ENCODE measurements around the gene RBBP5. TPM values are rescaled to one million over a fixed set of nuclear protein-coding genes. Genes with fewer than 3 reads are reported as not detected.
"Not testable (repeated sequence)": the region's sequence is repeated elsewhere in the genome, so short reads cannot be mapped to it uniquely, and the experiment has no call there.

Gene RBBP5
- total RNA-seq (2014; rRNA removed; shearing (Covaris generic); ENCODE audit: low replicate concordance), result 30.4 and 31.1 TPM in 2 replicates

GRCh38 chr1:205121660-205122488, at the start of gene RBBP5:
Gene RBBP5 (minus strand): TSS chr1:205121978. CDS start chr1:205121873, 105 bp downstream.
- in situ Hi-C loops (cut with HindIII; ENCODE audit: low pct_unique_long_range_greater_than_20kb, low sequenced_read_pairs), result no loop called here

GRCh38 chr1:205171369-205171768, 49.6 kb upstream of the RBBP5 start:
- in situ Hi-C loops (cut with HindIII; ENCODE audit: low pct_unique_long_range_greater_than_20kb, low sequenced_read_pairs), result no loop called here
- no peak for DNase-seq (ENCODE audit: low read depth)

More at GRCh38 chr1:205121660-205122488, at the start of gene RBBP5:
- DNase-seq (ENCODE audit: low read depth), result peak; percentile 96

- no peak for DNase-seq (ENCODE audit: low read depth)
- in situ Hi-C loops (cut with HindIII; ENCODE audit: low pct_unique_long_range_greater_than_20kb, low sequenced_read_pairs), result no loop called here
These were observed 48.9 kb upstream of the RBBP5 start for GRCh38 chr1:205170532-205171269.

GRCh38 chr1:205169248-205169647, 47.5 kb upstream of the RBBP5 start:
- in situ Hi-C loops (cut with HindIII; ENCODE audit: low pct_unique_long_range_greater_than_20kb, low sequenced_read_pairs), result no loop called here
- DNase-seq (ENCODE audit: low read depth), result no peak

GRCh38 chr1:205168291-205168690, 46.5 kb upstream of the RBBP5 start:
- in situ Hi-C loops (cut with HindIII; ENCODE audit: low pct_unique_long_range_greater_than_20kb, low sequenced_read_pairs), result no loop called here
- DNase-seq (ENCODE audit: low read depth), result no peak

- DNase-seq (ENCODE audit: low read depth), result no peak
- in situ Hi-C loops (cut with HindIII; ENCODE audit: low pct_unique_long_range_greater_than_20kb, low sequenced_read_pairs), result no loop called here
These were observed 40.5 kb upstream of the RBBP5 start for GRCh38 chr1:205162301-205162700.

GRCh38 chr1:205161076-205161475, 39.3 kb upstream of the RBBP5 start:
- DNase-seq (ENCODE audit: low read depth), result no peak
- in situ Hi-C loops (cut with HindIII; ENCODE audit: low pct_unique_long_range_greater_than_20kb, low sequenced_read_pairs), result no loop called here

GRCh38 chr1:205158048-205158616, 36.4 kb upstream of the RBBP5 start:
- DNase-seq (ENCODE audit: low read depth), result no peak
- in situ Hi-C loops (cut with HindIII; ENCODE audit: low pct_unique_long_range_greater_than_20kb, low sequenced_read_pairs), result no loop called here

GRCh38 chr1:205155665-205156377, 34.0 kb upstream of the RBBP5 start:
- in situ Hi-C loops (cut with HindIII; ENCODE audit: low pct_unique_long_range_greater_than_20kb, low sequenced_read_pairs); DNase-seq (ENCODE audit: low read depth): not testable (repeated sequence)

- DNase-seq (ENCODE audit: low read depth), result no peak
- in situ Hi-C loops (cut with HindIII; ENCODE audit: low pct_unique_long_range_greater_than_20kb, low sequenced_read_pairs), result no loop called here
These were observed 30.7 kb upstream of the RBBP5 start for GRCh38 chr1:205152505-205152904.

GRCh38 chr1:205150651-205151428, 29.1 kb upstream of the RBBP5 start:
- no peak for DNase-seq (ENCODE audit: low read depth)
- in situ Hi-C loops (cut with HindIII; ENCODE audit: low pct_unique_long_range_greater_than_20kb, low sequenced_read_pairs), result no loop called here

- in situ Hi-C loops (cut with HindIII; ENCODE audit: low pct_unique_long_range_greater_than_20kb, low sequenced_read_pairs), result no loop called here
These were observed 25.5 kb upstream of the RBBP5 start for GRCh38 chr1:205147191-205147835.

GRCh38 chr1:205144751-205145150, 23.0 kb upstream of the RBBP5 start:
- DNase-seq (ENCODE audit: low read depth), result no peak
- in situ Hi-C loops (cut with HindIII; ENCODE audit: low pct_unique_long_range_greater_than_20kb, low sequenced_read_pairs), result no loop called here

More at GRCh38 chr1:205147191-205147835, 25.5 kb upstream of the RBBP5 start:
- peak; percentile 87 for DNase-seq (ENCODE audit: low read depth)

- no peak for DNase-seq (ENCODE audit: low read depth)
- in situ Hi-C loops (cut with HindIII; ENCODE audit: low pct_unique_long_range_greater_than_20kb, low sequenced_read_pairs), result no loop called here
These were observed 22.4 kb upstream of the RBBP5 start for GRCh38 chr1:205144046-205144720.

GRCh38 chr1:205142102-205142469, 20.3 kb upstream of the RBBP5 start:
- DNase-seq (ENCODE audit: low read depth), result no peak
- in situ Hi-C loops (cut with HindIII; ENCODE audit: low pct_unique_long_range_greater_than_20kb, low sequenced_read_pairs), result no loop called here

GRCh38 chr1:205141236-205142101, 19.7 kb upstream of the RBBP5 start:
- peak; percentile 83 for DNase-seq (ENCODE audit: low read depth)
- in situ Hi-C loops (cut with HindIII; ENCODE audit: low pct_unique_long_range_greater_than_20kb, low sequenced_read_pairs), result no loop called here
